Measurements from ENCODE around the gene JOSD2. TPM values are rescaled to one million over a fixed set of nuclear protein-coding genes. Genes with fewer than 3 reads are reported as not detected.

Gene JOSD2
- total and polyA plus RNA-seq, 4 experiments from 2014 or later, result 22.4 to 35.8 (median 28.7) TPM

DNA sequence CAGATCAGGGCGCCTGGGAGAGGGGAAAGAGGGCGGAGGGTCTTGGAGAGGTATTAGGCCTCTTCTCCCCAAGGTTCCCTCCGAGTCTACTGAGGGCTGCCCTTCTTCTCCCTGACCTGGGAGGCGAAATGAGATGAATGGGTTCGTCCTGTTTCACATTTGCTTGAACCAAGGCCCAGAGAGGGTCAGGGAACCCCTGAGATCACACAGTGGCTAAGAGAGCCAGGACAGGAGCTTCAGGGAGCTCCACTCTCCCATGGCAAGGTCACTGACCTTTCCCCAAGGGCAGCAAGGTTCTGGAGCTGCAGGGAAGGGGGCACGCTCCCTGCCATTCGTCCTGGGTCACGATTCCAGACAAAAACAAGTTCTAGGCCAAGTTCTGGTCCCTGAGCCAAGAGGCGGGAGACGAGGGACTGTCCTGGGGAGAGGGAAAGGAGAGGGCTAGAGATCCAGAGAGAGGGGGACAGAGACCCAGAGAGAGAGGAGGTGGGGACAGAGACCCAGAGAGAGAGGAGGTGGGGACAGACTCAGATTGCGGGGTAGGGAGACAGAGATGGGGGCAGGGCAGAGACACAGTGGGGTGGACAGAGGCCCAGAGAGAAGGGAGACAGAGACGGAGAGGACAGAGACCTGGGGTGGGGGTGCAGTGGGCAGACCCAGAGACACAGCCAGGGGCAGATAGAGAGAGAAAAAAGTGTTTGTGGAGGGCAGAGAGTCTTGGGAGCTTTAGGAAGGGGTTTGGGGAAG lies 2.2 kb upstream of the JOSD2 start:
- peak in 1 of 5 donors; percentile 29 for DNase-seq
- Histone ChIP-seq H3K4me3 (ENCODE audit: low read length in 2 of 2) (no peak overlapping the region), H3K36me3 (ENCODE audit: insufficient read depth, low read length) (no peaks in the 10 kb centered on the region), H3K27ac (ENCODE audit: low read depth, low read length) (no peak overlapping the region), H3K4me1 (ENCODE audit: insufficient read depth, low read length) (peaks cover 13% of the 10 kb centered on the region), H3K9me3 (ENCODE audit: control insufficient read depth in 1 of 2, low read length in 2 of 2) (no peaks in the 10 kb centered on the region), H3K27me3 (ENCODE audit: insufficient read depth, low read length) (no peaks in the 10 kb centered on the region)
- H3K27me3 Mint-ChIP-seq, result peaks cover 0 to 9% of the 10 kb centered on the region in 2 donors
- H3K4me1 Mint-ChIP-seq, result peaks cover 7 to 32% (median 20%) of the 10 kb centered on the region in 4 donors
- intact Hi-C loops (cut with micrococcal nuclease), result no loop called here
- H3K27ac Mint-ChIP-seq, result peak overlapping the region in 4 of 7 donors; percentile 30 to 87 (median 64)
- H3K36me3 Mint-ChIP-seq, result peaks cover 0 to 4% of the 10 kb centered on the region in 2 donors
- peaks cover 0 to 3% (median 0%) of the 10 kb centered on the region in 8 donors for H3K9me3 Mint-ChIP-seq
- peak overlapping the region in 4 of 8 donors; percentile 11 to 72 (median 44) for H3K4me3 Mint-ChIP-seq
- POLR2A ChIA-PET (ENCODE audit: partially characterized antibody), result interaction anchor here (3.1 kb wide), 1 partner anchor 156 kb away, joined by 22 read pairs; no protein-coding TSS in a partner anchor
- CTCF ChIA-PET (ENCODE audit: partially characterized antibody), result no interaction called here

DNA sequence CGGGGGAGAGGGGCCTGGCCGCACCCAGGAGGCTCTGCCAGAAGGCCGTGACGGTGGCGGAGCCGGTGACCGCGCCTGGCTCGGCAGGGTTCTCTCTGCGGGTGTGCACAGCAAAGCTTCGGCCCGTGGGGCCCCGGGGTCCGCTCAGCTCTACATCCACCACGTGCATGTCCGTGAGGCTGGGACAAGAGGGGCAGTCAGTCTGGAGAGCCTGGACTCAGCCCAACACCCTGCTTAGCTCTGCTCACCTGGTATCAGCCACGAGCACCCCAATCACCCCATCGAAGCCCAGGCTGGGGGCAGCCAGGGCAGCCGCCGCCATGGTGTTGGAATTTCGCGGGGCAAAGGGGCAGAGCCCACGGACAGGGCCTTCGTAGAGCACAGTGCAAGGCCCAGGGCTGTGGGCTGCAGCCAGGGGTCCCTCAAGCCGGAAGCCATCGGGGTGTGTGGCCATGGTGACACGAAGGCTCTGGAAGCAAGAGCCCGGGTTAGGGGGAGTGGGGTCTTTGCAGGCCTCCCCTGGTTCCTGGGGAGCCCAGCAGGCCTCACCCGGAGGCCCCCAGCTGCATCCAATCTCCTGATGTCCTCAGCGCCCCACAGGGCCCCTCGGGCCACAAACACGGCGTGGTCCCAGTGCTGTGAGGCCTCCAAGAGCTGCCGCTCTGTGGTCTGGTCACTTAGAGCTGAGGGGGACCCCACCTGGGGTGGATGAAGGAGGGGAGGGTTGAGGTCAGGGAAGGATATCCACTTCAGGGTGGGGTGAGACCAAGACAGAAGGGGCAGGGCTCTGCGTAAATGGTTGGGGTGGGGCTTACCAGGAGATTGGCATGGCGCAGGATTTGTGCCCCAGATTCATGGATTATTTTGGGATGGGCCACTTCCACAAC lies 1.4 kb upstream of the JOSD2 start:
- Histone ChIP-seq H3K36me3 (ENCODE audit: insufficient read depth, low read length) (no peaks in the 10 kb centered on the region), H3K4me1 (ENCODE audit: insufficient read depth, low read length) (peaks cover 13% of the 10 kb centered on the region), H3K27ac (ENCODE audit: low read depth, low read length) (no peak overlapping the region), H3K9me3 (ENCODE audit: control insufficient read depth in 1 of 2, low read length in 2 of 2) (no peaks in the 10 kb centered on the region), H3K4me3 (ENCODE audit: low read length in 2 of 2) (no peak overlapping the region), H3K27me3 (ENCODE audit: insufficient read depth, low read length) (no peaks in the 10 kb centered on the region)
- DNase-seq, result peak in 1 of 5 donors; percentile 31
- Mint-ChIP-seq H3K27me3 (peaks cover 0 to 9% of the 10 kb centered on the region in 2 donors), H3K4me3 (peak overlapping the region in 1 of 8 donors; percentile 31), H3K27ac (peak overlapping the region in 2 of 7 donors; percentile 46 to 97), H3K4me1 (peaks cover 7 to 32% (median 20%) of the 10 kb centered on the region in 4 donors), H3K36me3 (peaks cover 0 to 4% of the 10 kb centered on the region in 2 donors), H3K9me3 (peaks cover 0 to 3% (median 0%) of the 10 kb centered on the region in 8 donors)
- CTCF ChIA-PET (ENCODE audit: partially characterized antibody), result interaction anchor here (2.1 kb wide), 1 partner anchor 143 kb away, joined by 5 read pairs; no protein-coding TSS in a partner anchor
- intact Hi-C loops (cut with micrococcal nuclease), result no loop called here
- POLR2A ChIA-PET (ENCODE audit: partially characterized antibody), result interaction anchor here (1.5 to 3.1 kb wide), 6 partner anchors 126 to 292 kb away, joined by 5 to 22 read pairs (median 14); partner anchors contain the start of genes NR1H2 and POLD1

DNA sequence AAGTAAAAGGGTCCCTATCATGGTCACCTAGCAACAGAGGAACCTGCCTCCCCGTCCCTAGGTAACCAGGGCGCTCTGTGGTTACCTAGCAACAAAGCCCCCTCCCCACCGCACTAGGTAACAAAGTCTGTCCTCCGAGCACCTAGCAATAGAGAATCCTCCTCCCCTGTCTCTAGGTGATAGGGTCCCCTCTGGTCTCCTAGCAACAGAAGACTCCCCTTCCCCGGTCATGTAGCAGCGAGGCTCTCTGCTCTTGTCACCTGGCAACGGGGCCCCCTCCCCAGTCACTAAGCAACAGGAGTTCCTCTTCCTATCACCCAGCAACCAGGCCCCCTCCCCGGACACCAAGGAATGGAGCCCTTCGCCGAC lies 307 bp downstream of the JOSD2 start:
- DNase-seq, result no peak
- POLR2A ChIA-PET (ENCODE audit: partially characterized antibody), result interaction anchor here (0.8 to 3.1 kb wide), 17 partner anchors 14 to 634 kb away, joined by 3 to 22 read pairs (median 5); partner anchors contain the start of genes AKT1S1, EMC10, GARIN5A and KCNC3

DNA sequence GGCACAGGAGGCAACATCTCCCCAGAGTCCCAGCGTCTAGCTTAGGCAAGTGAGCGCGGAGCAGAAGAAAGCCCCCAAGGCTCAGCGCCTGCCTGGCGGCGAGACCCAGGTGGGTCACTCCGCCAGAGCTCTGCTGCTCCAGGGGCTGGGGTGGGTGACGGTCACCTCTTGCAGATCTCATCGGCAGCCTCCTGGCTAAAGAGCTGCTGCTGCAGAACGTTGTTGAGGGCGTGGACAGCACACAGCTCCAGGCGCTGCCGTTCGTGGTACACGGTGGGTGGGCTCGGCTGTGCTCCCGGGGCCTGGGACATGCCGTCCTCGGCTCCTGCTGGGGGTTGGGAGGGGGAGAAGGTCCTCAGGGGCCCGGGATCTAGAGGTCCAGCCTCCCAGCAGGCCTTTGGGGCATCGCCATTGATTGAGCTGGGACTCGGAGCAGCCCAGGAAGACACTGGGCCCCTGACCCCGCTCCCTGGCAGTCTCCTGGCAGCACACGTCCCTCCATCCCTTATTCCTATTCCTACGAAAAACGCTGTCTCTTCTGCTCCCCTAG lies 795 bp downstream of the JOSD2 start:
- Mint-ChIP-seq H3K27ac (peak overlapping the region; percentile 97 to 99 (median 99)), H3K4me3 (peak overlapping the region; percentile 89 to 97 (median 92)), H3K27me3 (peaks cover 0 to 9% of the 10 kb centered on the region in 2 donors), H3K9me3 (peaks cover 0 to 3% (median 0%) of the 10 kb centered on the region in 8 donors), H3K4me1 (peaks cover 7 to 32% (median 20%) of the 10 kb centered on the region in 4 donors), H3K36me3 (peaks cover 0 to 4% of the 10 kb centered on the region in 2 donors)
- Histone ChIP-seq H3K27ac (ENCODE audit: low read depth, low read length) (peak overlapping the region; percentile 78), H3K36me3 (ENCODE audit: insufficient read depth, low read length) (no peaks in the 10 kb centered on the region), H3K4me3 (ENCODE audit: low read length in 2 of 2) (peak overlapping the region; percentile 61 to 83), H3K9me3 (ENCODE audit: control insufficient read depth in 1 of 2, low read length in 2 of 2) (no peaks in the 10 kb centered on the region), H3K4me1 (ENCODE audit: insufficient read depth, low read length) (peaks cover 13% of the 10 kb centered on the region), H3K27me3 (ENCODE audit: insufficient read depth, low read length) (no peaks in the 10 kb centered on the region)
- intact Hi-C loops (cut with micrococcal nuclease), result loop anchor here (2.0 kb wide), 2 partner anchors 125 to 141 kb away; partner anchors contain the start of gene POLD1
- DNase-seq, result no peak
- CTCF ChIA-PET (ENCODE audit: partially characterized antibody), result interaction anchor here (0.9 kb wide), 1 partner anchor 274 kb away, joined by 3 read pairs; no protein-coding TSS in a partner anchor
- POLR2A ChIA-PET (ENCODE audit: partially characterized antibody), result interaction anchor here (1.2 to 2.4 kb wide), 4 partner anchors 124 to 294 kb away, joined by 5 to 14 read pairs (median 9); partner anchors contain the start of gene POLD1

More for the DNA sequence above, 307 bp downstream of the JOSD2 start:
- H3K27me3 ChIP-seq (ENCODE audit: insufficient read depth, low read length), result no peaks in the 10 kb centered on the region
- peak overlapping the region; percentile 78 for H3K27ac ChIP-seq (ENCODE audit: low read depth, low read length)
- H3K4me1 ChIP-seq (ENCODE audit: insufficient read depth, low read length), result peaks cover 13% of the 10 kb centered on the region
- H3K36me3 ChIP-seq (ENCODE audit: insufficient read depth, low read length), result no peaks in the 10 kb centered on the region
- peaks cover 0 to 9% of the 10 kb centered on the region in 2 donors for H3K27me3 Mint-ChIP-seq
- H3K9me3 Mint-ChIP-seq, result peaks cover 0 to 3% (median 0%) of the 10 kb centered on the region in 8 donors
- no peaks in the 10 kb centered on the region for H3K9me3 ChIP-seq (ENCODE audit: control insufficient read depth in 1 of 2, low read length in 2 of 2)
- H3K4me3 ChIP-seq (ENCODE audit: low read length in 2 of 2), result peak overlapping the region; percentile 61 to 83
- H3K4me3 Mint-ChIP-seq, result peak overlapping the region; percentile 89 to 97 (median 92)
- peaks cover 0 to 4% of the 10 kb centered on the region in 2 donors for H3K36me3 Mint-ChIP-seq
- CTCF ChIA-PET (ENCODE audit: partially characterized antibody), result interaction anchor here (0.9 to 2.1 kb wide), 4 partner anchors 31 to 273 kb away, joined by 3 to 5 read pairs (median 4); no protein-coding TSS in a partner anchor
- peak overlapping the region; percentile 97 to 99 (median 99) for H3K27ac Mint-ChIP-seq
- H3K4me1 Mint-ChIP-seq, result peaks cover 7 to 32% (median 20%) of the 10 kb centered on the region in 4 donors
- intact Hi-C loops (cut with micrococcal nuclease), result loop anchor here (1.0 to 2.0 kb wide), 6 partner anchors 34 to 294 kb away; partner anchors contain the start of genes EMC10, GARIN5A and POLD1

DNA sequence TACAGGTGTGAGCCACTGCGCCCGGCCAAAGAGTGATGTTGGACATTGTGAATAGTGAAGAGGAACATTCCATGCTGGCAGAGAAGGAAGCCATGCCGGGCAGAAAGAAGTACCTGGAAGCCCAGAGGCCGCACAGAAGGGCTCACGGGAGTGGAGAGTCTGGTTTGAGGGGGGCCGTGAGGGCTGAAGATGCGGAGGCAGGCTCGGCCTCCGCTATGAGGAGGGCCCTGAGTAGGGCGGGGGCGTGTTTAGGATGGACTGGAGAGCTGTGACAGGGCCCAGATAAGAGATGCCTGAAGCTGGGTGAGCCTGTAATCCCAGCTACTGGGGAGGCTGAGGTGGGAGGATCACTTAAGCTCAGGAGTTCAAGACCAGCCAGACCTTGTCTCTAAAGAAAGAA lies 1.6 kb downstream of the JOSD2 start:
- Histone ChIP-seq H3K27me3 (ENCODE audit: insufficient read depth, low read length) (no peaks in the 10 kb centered on the region), H3K27ac (ENCODE audit: low read depth, low read length) (no peak overlapping the region), H3K4me3 (ENCODE audit: low read length in 2 of 2) (no peak overlapping the region), H3K4me1 (ENCODE audit: insufficient read depth, low read length) (peaks cover 13% of the 10 kb centered on the region), H3K36me3 (ENCODE audit: insufficient read depth, low read length) (no peaks in the 10 kb centered on the region), H3K9me3 (ENCODE audit: control insufficient read depth in 1 of 2, low read length in 2 of 2) (no peaks in the 10 kb centered on the region)
- no peak for DNase-seq
- intact Hi-C loops (cut with micrococcal nuclease), result no loop called here
- Mint-ChIP-seq H3K27ac (peak overlapping the region; percentile 43 to 90 (median 74)), H3K4me1 (peaks cover 7 to 32% (median 20%) of the 10 kb centered on the region in 4 donors), H3K9me3 (peaks cover 0 to 3% (median 0%) of the 10 kb centered on the region in 8 donors), H3K4me3 (peak overlapping the region in 5 of 8 donors; percentile 33 to 65 (median 61)), H3K27me3 (peaks cover 0 to 7% of the 10 kb centered on the region in 2 donors), H3K36me3 (peaks cover 0 to 6% of the 10 kb centered on the region in 2 donors)
- ChIA-PET POLR2A (ENCODE audit: partially characterized antibody) (interaction anchor here (0.6 to 1.2 kb wide), 3 partner anchors 51 to 373 kb away, joined by 3 to 5 read pairs (median 3); no protein-coding TSS in a partner anchor), CTCF (ENCODE audit: partially characterized antibody) (no interaction called here)

DNA sequence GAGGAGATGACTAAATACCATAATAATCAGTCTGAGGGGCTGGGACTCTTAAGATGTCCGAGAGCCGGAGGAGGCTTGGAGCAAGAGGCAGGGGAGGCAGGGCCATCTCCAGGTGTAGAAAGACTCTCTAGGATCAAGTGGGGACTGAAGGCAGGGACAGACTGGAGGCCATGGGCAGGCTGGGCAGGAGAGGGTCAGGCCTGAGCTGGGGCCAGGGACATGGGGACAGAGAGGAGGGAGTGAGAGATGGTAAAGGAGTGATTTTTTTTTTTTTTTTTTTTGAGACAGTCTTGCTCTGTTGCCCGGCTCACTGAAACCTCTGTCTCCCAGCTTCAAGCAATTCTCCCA lies 2.2 kb downstream of the JOSD2 start:
- peak overlapping the region in 4 of 8 donors; percentile 32 to 57 (median 50) for H3K4me3 Mint-ChIP-seq
- peaks cover 7 to 32% (median 20%) of the 10 kb centered on the region in 4 donors for H3K4me1 Mint-ChIP-seq
- peaks cover 0 to 5% of the 10 kb centered on the region in 2 donors for H3K27me3 Mint-ChIP-seq
- peaks cover 0 to 3% (median 0%) of the 10 kb centered on the region in 8 donors for H3K9me3 Mint-ChIP-seq
- POLR2A ChIA-PET (ENCODE audit: partially characterized antibody), result interaction anchor here (0.6 to 0.7 kb wide), 3 partner anchors 51 to 373 kb away, joined by 3 read pairs; no protein-coding TSS in a partner anchor
- no peaks in the 10 kb centered on the region for H3K27me3 ChIP-seq (ENCODE audit: insufficient read depth, low read length)
- no peak for DNase-seq
- H3K36me3 Mint-ChIP-seq, result peaks cover 0 to 6% of the 10 kb centered on the region in 2 donors
- no peaks in the 10 kb centered on the region for H3K9me3 ChIP-seq (ENCODE audit: control insufficient read depth in 1 of 2, low read length in 2 of 2)
- H3K27ac ChIP-seq (ENCODE audit: low read depth, low read length), result no peak overlapping the region
- intact Hi-C loops (cut with micrococcal nuclease), result no loop called here
- H3K27ac Mint-ChIP-seq, result peak overlapping the region; percentile 25 to 87 (median 62)
- no peak overlapping the region for H3K4me3 ChIP-seq (ENCODE audit: low read length in 2 of 2)
- CTCF ChIA-PET (ENCODE audit: partially characterized antibody), result no interaction called here
- H3K4me1 ChIP-seq (ENCODE audit: insufficient read depth, low read length), result peaks cover 13% of the 10 kb centered on the region
- no peaks in the 10 kb centered on the region for H3K36me3 ChIP-seq (ENCODE audit: insufficient read depth, low read length)
